Erythroblast (primary cell): ENCODE data around the gene ZNF500.
"Not testable (repeated sequence)": the region's sequence is repeated elsewhere in the genome, so short reads cannot be mapped to it uniquely, and the experiment has no call there.

Experiments
- GATA1 ChIP-seq: IDR thresholded peaks from 2 replicates; pipeline ENCODE4 v1.6.1; 2011; ENCODE audit warnings: low read depth, mild to moderate bottlenecking, control low read depth, low read length, moderate library complexity
- POLR2A ChIP-seq: IDR thresholded peaks from 2 replicates; pipeline ENCODE4 v1.6.1; 2011; ENCODE audit warnings: mild to moderate bottlenecking, low read length

DNA sequence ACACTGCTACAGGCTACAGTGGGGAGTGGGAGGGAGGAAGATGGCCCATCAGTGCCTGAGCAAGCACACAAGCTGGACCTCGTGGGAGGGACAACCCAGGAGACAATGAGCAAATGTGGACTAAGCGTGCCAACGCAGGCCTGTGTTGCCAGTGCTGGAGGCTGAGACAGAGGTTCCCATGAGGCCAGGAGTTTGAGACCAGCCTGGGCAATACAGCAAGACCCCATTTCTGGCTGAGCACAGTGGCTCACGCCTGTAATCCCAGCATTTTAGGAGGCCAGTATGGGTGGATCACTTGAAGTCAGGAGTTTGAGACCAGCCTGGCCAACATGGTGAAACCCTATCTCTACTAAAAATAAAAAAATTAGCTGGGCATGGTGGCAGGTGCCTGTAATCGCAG is 28.6 kb downstream of the ZNF500 start:
- not testable (repeated sequence) for TF ChIP-seq POLR2A, GATA1
